K562 (cell line): ENCODE measurements around the gene GRIA2. TPM values are rescaled to one million over a fixed set of nuclear protein-coding genes. Genes with fewer than 3 reads are reported as not detected.

Experiments
- ATAC-seq: fragments of 200-7000 bp; cut with Tn5 transposase; 3 replicates; pipeline ENCODE4 v1.9.1; 2020; ENCODE audit warnings: moderate library complexity
- Bru-seq: library from RNA; stranded (reverse); fragments of 400-500 nt; gene quantifications from one replicate; lab custom pipeline; 2021; lab: Mats Ljungman, UMichigan
- BruChase-seq, 2 experiments: library from RNA; stranded (reverse); fragments of 400-500 nt; gene quantifications; one replicate each; lab custom pipeline; 2021; lab: Mats Ljungman, UMichigan
- BruUV-seq: library from RNA; stranded (reverse); fragments of 400-500 nt; replicated peaks from 2 replicates; lab custom pipeline; 2021; lab: Mats Ljungman, UMichigan
- CTCF ChIA-PET: fragments of 300-600 bp; formaldehyde crosslinking; extraction: SDS; loops from one replicate; lab custom pipeline; 2021; ENCODE audit warnings: low intra/inter-chr PET ratio; lab: Yijun Ruan, JAX
- POLR2A ChIA-PET: fragments of 300-600, 350-650 bp; sonication (Branson Sonifier 250); formaldehyde crosslinking; extraction: SDS; loops from one replicate; lab custom pipeline; 2021; ENCODE audit warnings: antibody characterized with exemption, inconsistent platforms; lab: Yijun Ruan, JAX
- DNase-seq, 4 experiments: peaks; one replicate each; pipeline versions ENCODE4 v3.0.0 to v3.0.0-alpha.2; 2011 to 2018; ENCODE audit warnings: low spot score in 3 of 4, mixed read lengths in 3 of 4; ENCODE audit errors: extremely low read depth in 1 of 4
- FAIRE-seq: peaks from 2 replicates; lab custom pipeline; 2011; peaks lifted over from hg19 to GRCh38; lab: Jason Lieb, UNC
- H2AFZ ChIP-seq: 2 replicates; pipeline ENCODE4 v1.6.0; 2011; ENCODE audit warnings: low read depth, low read length, control low read depth, inconsistent platforms
- H3K27ac ChIP-seq: fragments of 200-600 bp; 3 replicates; pipeline ENCODE4 v1.8.0; 2011; ENCODE audit warnings: low read depth, mild to moderate bottlenecking, control low read depth, inconsistent platforms, low read length, moderate library complexity, mixed read lengths; ENCODE audit errors: extremely low read depth
- H3K27me3 ChIP-seq, 2 experiments: fragments of 300-600 bp in 1 of 2; 2 replicates in 1 of 2; 3 replicates in 1 of 2; pipeline versions ENCODE4 v1.6.0 to v1.8.0; 2011; ENCODE audit warnings: inconsistent platforms in 2 of 2, low read length in 2 of 2, mild to moderate bottlenecking in 1 of 2, mixed read lengths in 1 of 2, moderate library complexity in 1 of 2; ENCODE audit not compliant: control insufficient read depth in 2 of 2, insufficient read depth in 2 of 2
- H3K36me3 ChIP-seq: fragments of 300-600 bp; 3 replicates; pipeline ENCODE4 v1.8.0; 2011; ENCODE audit warnings: mild to moderate bottlenecking, low read length, inconsistent platforms; ENCODE audit not compliant: control insufficient read depth, insufficient read depth
- H3K4me1 ChIP-seq, 2 experiments: fragments of 200-600 bp in 1 of 2; replicated peaks in 1 of 2; 2 replicates in 1 of 2; 3 replicates in 1 of 2; pipeline versions ENCODE4 v1.5.1 to v1.8.0; 2011; ENCODE audit warnings: inconsistent platforms in 2 of 2, low read length in 2 of 2, mild to moderate bottlenecking in 1 of 2, mixed read lengths in 1 of 2, moderate library complexity in 1 of 2; ENCODE audit not compliant: control insufficient read depth in 2 of 2, insufficient read depth in 2 of 2
- H3K4me2 ChIP-seq: 2 replicates; pipeline ENCODE4 v1.6.1; 2011; ENCODE audit warnings: low read length, control low read depth, inconsistent platforms, mixed read lengths; ENCODE audit not compliant: insufficient read depth
- H3K4me3 ChIP-seq: fragments of 200-600 bp; sonication (generic), shearing (Covaris generic); 2 replicates; pipeline ENCODE4 v1.5.1; 2016; ENCODE audit warnings: control low read depth, inconsistent platforms
- H3K79me2 ChIP-seq: fragments of 200-600 bp; 3 replicates; pipeline ENCODE4 v1.8.0; 2011; ENCODE audit warnings: low read length, inconsistent platforms; ENCODE audit not compliant: control insufficient read depth, insufficient read depth
- H3K9ac ChIP-seq, 2 experiments: 2 replicates each; pipeline versions ENCODE4 v1.6.0 to v1.6.1; 2011; ENCODE audit warnings: low read depth in 2 of 2, low read length in 2 of 2, control low read depth in 1 of 2, inconsistent platforms in 1 of 2, mild to moderate bottlenecking in 1 of 2, mixed read lengths in 1 of 2; ENCODE audit not compliant: insufficient read depth in 1 of 2
- H3K9me1 ChIP-seq: one replicate; pipeline ENCODE4 v1.6.0; 2011; ENCODE audit warnings: inconsistent platforms, mild to moderate bottlenecking, low read length, moderate library complexity; ENCODE audit not compliant: control insufficient read depth, insufficient read depth
- H3K9me3 ChIP-seq: replicated peaks from 2 replicates; pipeline ENCODE4 v1.5.1; 2011; ENCODE audit warnings: low read depth, low read length, inconsistent platforms; ENCODE audit not compliant: control insufficient read depth, insufficient read depth
- H4K20me1 ChIP-seq: replicated peaks from 2 replicates; pipeline ENCODE4 v1.6.1; 2011; ENCODE audit warnings: low read length, inconsistent platforms, mixed read lengths; ENCODE audit not compliant: control insufficient read depth, insufficient read depth
- REST ChIP-seq, 2 experiments: fragments of 450-650 bp; formaldehyde crosslinking in 1 of 2; IDR thresholded peaks; 2 replicates each; pipeline versions ENCODE4 v1.4.0 to v1.6.1; 2014 to 2020; ENCODE audit warnings: mild to moderate bottlenecking in 2 of 2, borderline replicate concordance in 1 of 2, low read depth in 1 of 2
- SPI1 ChIP-seq: IDR thresholded peaks from 2 replicates; pipeline ENCODE4 v1.6.1; 2011; ENCODE audit warnings: low read depth, low read length, control low read depth, borderline replicate concordance
- WGBS: fragments of 100-300 bp; shearing (Covaris generic); methylation state at CpG from one replicate; pipeline ENCODE4 v1.1.6; 2016; ENCODE audit warnings: low coverage, mixed read lengths; ENCODE audit not compliant: insufficient coverage; ENCODE audit errors: missing lambda C conversion rate; 5-methylcytosine and 5-hydroxymethylcytosine counted together
- in situ Hi-C: fragments of 300-500 bp; cut with MboI; formaldehyde crosslinking; loops from 4 replicates; pipeline ENCODE4 v1.15.0; 2018; ENCODE audit warnings: inconsistent platforms, mixed read lengths
- intact Hi-C: fragments of 100-400 bp; cut with micrococcal nuclease; formaldehyde crosslinking; loops from 2 replicates; pipeline ENCODE4 v1.14.2; 2022
- long read RNA-seq, 3 experiments: library from polyadenylated mRNA in 2 of 3; library from RNA in 1 of 3; unstranded in 2 of 3; stranded (forward) in 1 of 3; transcript quantifications; one replicate each; pipeline ENCODE4 v2.0.0, GENCODE V29; 2019 to 2022
- polyA minus RNA-seq, 3 experiments: library from RNA; depleted of rRNA, polyadenylated mRNA; stranded (reverse); fragments of >200 nt; gene quantifications; 2 replicates each; pipeline ENCODE4 v1.2.3, GENCODE V29; 2011
- polyA plus RNA-seq, 8 experiments: library from polyadenylated mRNA; depleted of rRNA in 4 of 8; stranded (reverse) in 5 of 8; unstranded in 3 of 8; fragments of >200 nt; fragmentation: Nextera tagmentation in 2 of 8; fragmentation: Illumina TruSeq in 1 of 8; extraction: Ambion mirVana in 2 of 8; extraction: Trizol in 1 of 8; gene quantifications; 2 replicates each; pipeline versions ENCODE4 v1.2.1 to v1.2.3, GENCODE V29; 2011 to 2014; ENCODE audit warnings: inconsistent platforms in 1 of 8, missing spikeins in 1 of 8
- total RNA-seq, 7 experiments: library from RNA; depleted of rRNA in 6 of 7; stranded (reverse); fragments of >200 nt in 6 of 7; fragmentation: Illumina TruSeq in 2 of 7; extraction: Trizol in 2 of 7; gene quantifications; 2 replicates each; pipeline versions ENCODE4 v1.2.1 to v1.2.3, GENCODE V29; 2011 to 2021; ENCODE audit warnings: low replicate concordance in 1 of 7

The GRIA2 gene
- not detected in 2 replicates for total RNA-seq (2011; cell fraction: chromatin; rRNA removed; ENCODE audit: low replicate concordance)
- not detected in 2 replicates for total RNA-seq (2011; cell fraction: nucleolus; rRNA removed)
- not detected in 2 replicates for total RNA-seq (2011; cell fraction: nucleoplasm; rRNA removed)
- total RNA-seq (2014; rRNA removed), result not detected in 2 replicates
- not detected in 2 replicates for total RNA-seq (2014; rRNA removed; fragmentation: Illumina TruSeq; extraction: Trizol)
- 0.04 TPM in 1 of 2 replicates, not detected in the other for total RNA-seq (2015; rRNA removed; fragmentation: Illumina TruSeq; extraction: Trizol)
- total RNA-seq (2021), result not detected in 2 replicates
- not detected in 2 replicates for polyA plus RNA-seq (2011; rRNA removed)
- polyA plus RNA-seq (2011; cell fraction: cytosol; rRNA removed), result not detected in 2 replicates
- 0.10 TPM in 1 of 2 replicates, not detected in the other for polyA plus RNA-seq (2011; cell fraction: nucleus; rRNA removed)
- 0.61 TPM in 1 of 2 replicates, not detected in the other for polyA plus RNA-seq (2012)
- polyA plus RNA-seq (2014; fragmentation: Illumina TruSeq; extraction: Trizol), result not detected in 2 replicates
- polyA plus RNA-seq (2014; fragmentation: Nextera tagmentation; extraction: Ambion mirVana), result under 1 TPM in 1 of 2 experiments, not detected in 1; 0.07 TPM
- 1.1 TPM in 1 of 2 replicates, not detected in the other for polyA plus RNA-seq (2014; rRNA removed)
- polyA minus RNA-seq (2011; rRNA and poly(A)+ RNA removed), result not detected in 2 replicates
- not detected in 2 replicates for polyA minus RNA-seq (2011; cell fraction: cytosol; rRNA and poly(A)+ RNA removed)
- polyA minus RNA-seq (2011; cell fraction: nucleus; rRNA and poly(A)+ RNA removed), result not detected in 2 replicates
- percentile 1 among the genes with signal in this experiment for Bru-seq, nascent RNA
- percentile 3 among the genes with signal in this experiment for BruChase-seq, experiment 1, labeled RNA remaining after a 2-hour chase
- BruChase-seq, experiment 2, labeled RNA remaining after a 6-hour chase, result percentile 7 among the genes with signal in this experiment
- long read RNA-seq, experiment 1, partial matches to known transcripts, result 0 of 1 reads
- long read RNA-seq, experiment 1, other reads (novel, unspliced or antisense), result 1 of 1 reads
- long read RNA-seq, experiment 2, result 0 reads
- long read RNA-seq, experiment 3, result 0 reads

- no TSS peak for BruUV-seq
- H3K9ac ChIP-seq, result no peak within 1 kb of the TSS
- peak; percentile 42; the same call in 1 of the 3 replicates for ATAC-seq
- H3K27ac ChIP-seq, result no peak within 1 kb of the TSS
- H4K20me1 ChIP-seq, result no peaks in the 10 kb centered on the region
- no peak for FAIRE-seq
- in situ Hi-C loops, result loop anchor here (25.0 kb wide), 1 partner anchor 742 kb away; no protein-coding TSS in a partner anchor
- no peak within 1 kb of the TSS for H3K4me2 ChIP-seq
- no peaks in the 10 kb centered on the region for H3K4me1 ChIP-seq
- ChIA-PET CTCF (no interaction called here), POLR2A (no interaction called here)
- H3K4me3 ChIP-seq, result no peak within 1 kb of the TSS
- no peaks in the 10 kb centered on the region for H3K79me2 ChIP-seq
- no peaks in the 10 kb centered on the region for H3K9me3 ChIP-seq
- intact Hi-C loops, result no loop called here
- peak; percentile 4 to 14 (median 7) for DNase-seq
- H3K36me3 ChIP-seq, result no peaks in the 10 kb centered on the region
- no peak within 1 kb of the TSS for H2AFZ ChIP-seq
- no peaks in the 10 kb centered on the region for H3K9me1 ChIP-seq
- no peaks in the 10 kb centered on the region for H3K27me3 ChIP-seq
- WGBS, result 20% methylated on average over 3 of the region's 57 CpGs
- TF ChIP-seq REST (IDR thresholded peaks at IDR 0.05; ENCODE audit: borderline replicate concordance) (peak; percentile 86), REST (CRISPR knock-in tag; IDR thresholded peaks at IDR 0.05; ENCODE audit: low read depth) (peak; percentile 90), SPI1 (no peak)
These were observed at the start of gene GRIA2 for GRCh38 chr4:157220371-157220881. GRIA2 (plus strand) TSS chr4:157220728; CDS start chr4:157221043, 315 bp downstream.
